HG03520 (cell line): Measurements from ENCODE around the gene URB2.
"Not testable (repeated sequence)": the region's sequence is repeated elsewhere in the genome, so short reads cannot be mapped to it uniquely, and the experiment has no call there.

ENCODE experiments used
- ATAC-seq: cut with Tn5 transposase; IDR thresholded peaks from one replicate; pipeline ENCODE4 v1.9.1; 2021; ENCODE audit warnings: mild to moderate bottlenecking, moderate library complexity; ENCODE audit not compliant: unreplicated experiment

The URB2 gene

DNA sequence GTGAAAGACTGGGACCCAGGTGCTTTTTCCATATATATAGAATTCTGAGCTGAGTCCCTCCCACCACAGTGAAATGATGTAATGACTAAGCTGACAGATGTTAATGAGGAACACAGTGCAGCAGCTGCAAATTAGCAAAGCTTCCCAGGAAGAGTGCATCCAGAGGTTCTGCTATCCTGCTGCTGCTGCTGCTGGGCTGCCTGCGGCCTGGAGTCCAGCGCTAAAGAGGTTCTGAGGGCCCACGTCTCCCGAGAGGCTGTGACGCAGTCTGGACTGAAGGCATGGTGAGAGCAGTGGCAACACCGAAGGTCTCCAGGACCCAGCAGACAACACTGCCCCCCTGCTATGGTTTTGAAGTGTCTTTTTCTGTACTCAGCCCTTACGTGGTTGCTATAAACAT lies 63.9 kb downstream of the URB2 start:
- ATAC-seq: no peak

GRCh38 chr1:229690662-229691061 lies 64.6 kb downstream of the URB2 start:
- ATAC-seq: no peak

DNA sequence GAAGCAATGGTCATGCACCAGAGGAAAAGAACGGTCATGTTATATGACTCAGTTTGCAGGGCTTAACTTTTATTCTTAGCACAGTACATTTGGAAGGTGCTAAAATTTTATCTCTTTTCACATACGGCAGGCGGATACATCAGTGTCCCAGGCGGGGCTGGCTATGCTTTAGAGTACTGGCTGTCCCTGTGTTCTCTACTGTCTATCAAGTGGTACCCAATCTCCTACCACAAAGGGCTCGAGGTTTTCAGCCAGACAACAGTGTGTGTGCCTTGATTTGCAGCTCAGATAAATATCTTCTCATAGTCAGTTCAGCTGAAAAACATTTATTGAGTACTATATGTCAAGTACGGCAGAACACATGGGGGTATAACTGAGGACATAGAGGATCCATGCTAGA lies 65.3 kb downstream of the URB2 start:
- ATAC-seq: no peak

DNA sequence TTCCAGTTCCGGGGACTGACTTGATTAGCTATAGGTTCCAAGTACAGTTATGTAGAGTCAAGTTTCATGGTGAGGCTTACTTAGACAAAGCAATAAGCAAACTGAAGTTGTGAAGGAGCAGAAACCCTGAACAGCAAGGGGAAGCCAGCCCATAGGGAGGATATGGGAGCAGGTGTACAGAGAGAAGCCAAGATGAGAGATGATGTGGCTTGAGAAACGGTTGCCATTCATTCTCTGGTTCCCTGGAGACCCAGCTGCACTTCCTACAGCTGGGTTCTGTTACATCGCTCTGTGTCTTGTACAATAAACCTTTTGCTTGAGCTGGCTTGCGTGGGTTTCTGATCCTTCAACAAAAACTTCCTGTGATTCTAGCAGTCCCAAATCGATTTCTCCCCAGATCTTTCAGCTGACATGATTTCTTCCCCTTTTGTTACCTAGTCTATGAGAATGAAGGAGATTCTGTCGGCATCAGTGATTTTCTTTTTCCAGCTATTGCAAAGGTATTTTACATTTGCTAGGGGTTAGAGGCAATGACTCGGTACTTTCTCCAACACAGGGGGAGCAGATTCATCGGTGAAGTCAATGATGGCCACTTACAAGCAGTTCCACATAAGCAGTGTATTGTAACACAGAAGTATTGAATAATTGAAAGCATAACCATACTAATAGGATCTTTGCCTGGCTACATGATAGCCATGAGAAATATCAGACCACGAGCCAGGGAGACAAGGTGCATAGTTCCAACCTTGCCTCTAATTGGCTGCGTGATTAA lies 67.3 kb downstream of the URB2 start:
- no peak for ATAC-seq

- ATAC-seq: no peak
These were observed 68.1 kb downstream of the URB2 start for GRCh38 chr1:229694053-229694693.

GRCh38 chr1:229696385-229696784 lies 70.3 kb downstream of the URB2 start:
- no peak for ATAC-seq

DNA sequence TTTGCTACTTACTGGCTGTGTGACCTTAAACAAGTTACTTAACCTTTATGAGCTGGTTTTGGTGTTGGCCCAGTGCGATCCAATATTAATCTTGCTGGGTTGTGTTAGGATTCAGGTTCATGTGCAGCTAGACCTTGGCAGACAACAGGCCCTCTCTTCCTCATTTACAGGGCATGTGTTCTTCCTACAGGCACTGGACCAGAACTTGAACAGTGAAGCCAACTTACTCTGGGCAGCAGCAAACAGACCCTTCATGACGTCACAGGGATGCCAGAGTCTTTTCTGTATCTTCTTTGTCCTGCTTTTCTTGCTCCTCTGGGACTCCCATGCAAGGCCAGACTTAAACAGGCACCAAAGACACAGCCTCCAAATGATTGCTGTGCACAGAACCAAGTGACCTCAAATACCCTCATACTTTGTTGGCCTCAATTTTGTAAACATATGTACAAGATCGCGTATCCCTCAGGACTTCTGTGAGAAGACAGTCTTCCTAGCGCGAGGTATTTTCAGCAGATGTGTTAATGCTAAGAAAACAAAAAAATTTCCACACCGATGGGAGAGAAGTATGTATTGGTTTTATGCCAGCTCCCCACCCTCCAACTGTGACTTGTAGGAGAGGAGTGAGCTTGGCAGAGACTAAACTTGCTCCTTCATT lies 73.7 kb downstream of the URB2 start:
- ATAC-seq: no peak

DNA sequence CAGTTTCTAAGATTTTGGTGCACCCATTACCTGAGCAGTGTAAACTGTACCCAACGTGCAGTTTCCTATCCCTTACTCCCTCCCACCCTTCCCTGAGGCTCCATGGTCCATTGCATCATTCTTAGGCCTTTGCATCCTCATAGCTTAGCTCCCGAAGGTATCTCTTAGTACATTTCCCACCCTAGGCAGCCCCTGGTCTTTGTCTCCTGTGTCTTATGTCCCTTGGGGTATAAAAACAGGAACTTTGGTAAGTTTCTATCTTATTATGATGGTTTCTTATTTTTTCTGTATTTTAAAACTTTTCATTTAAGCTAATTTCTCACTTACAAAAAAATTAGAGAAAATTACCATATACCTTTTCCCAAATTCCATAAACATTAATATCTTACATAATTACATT lies 78.1 kb downstream of the URB2 start:
- ATAC-seq: no peak

GRCh38 chr1:229705152-229705551 lies 79.1 kb downstream of the URB2 start:
- ATAC-seq: not testable (repeated sequence)

DNA sequence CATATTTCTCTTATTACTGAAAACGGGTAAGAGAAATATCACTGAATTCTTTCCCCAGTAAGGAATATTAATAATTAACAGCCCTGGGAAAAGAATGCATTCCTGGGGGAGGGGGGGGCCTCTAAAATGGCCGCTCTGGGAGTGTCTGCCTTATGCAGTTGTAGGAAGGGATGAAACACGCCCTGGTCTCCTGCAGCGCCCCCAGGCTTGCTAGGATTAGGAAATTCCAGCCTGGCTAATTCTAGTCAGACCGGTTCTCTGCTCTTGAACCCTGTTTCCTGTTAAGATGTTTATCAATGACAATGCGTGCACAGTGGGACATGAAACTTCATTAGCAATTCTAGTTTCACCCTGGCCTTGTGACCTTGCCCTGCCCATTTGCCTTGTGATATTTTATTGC lies 81.1 kb downstream of the URB2 start:
- not testable (repeated sequence) for ATAC-seq

DNA sequence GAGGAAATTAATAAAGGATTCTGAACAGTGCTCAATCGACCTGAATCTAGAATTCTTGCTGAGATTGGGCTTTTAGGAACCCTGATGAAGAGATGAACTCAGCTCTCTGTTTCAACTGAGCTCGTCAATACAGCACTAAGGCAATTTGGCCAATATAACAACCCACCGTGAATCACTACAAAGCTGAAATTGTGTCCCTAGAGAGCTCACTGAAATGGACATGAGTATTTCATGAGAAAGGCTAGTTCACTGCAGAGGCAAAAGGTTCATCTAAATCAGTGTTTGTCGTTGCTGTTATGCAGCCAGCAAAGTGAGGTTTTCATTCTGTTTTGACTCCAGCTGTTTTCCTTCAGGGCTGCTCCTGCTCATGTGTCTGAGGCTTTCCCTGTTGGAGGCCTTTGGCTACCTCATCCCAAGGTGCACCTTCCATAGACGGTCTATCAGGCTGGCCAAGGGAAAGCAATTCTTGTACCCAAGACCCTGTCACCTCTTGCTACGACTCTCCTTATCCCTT lies 83.5 kb downstream of the URB2 start:
- no peak for ATAC-seq
